Stimulated activated CD8-positive, alpha-beta memory T cell treated with anti-CD3 and anti-CD28 coated beads, Interleukin-4, amount 100 ng/mL, for 48 hours (primary cell): ENCODE data around the gene TRIM50.
"Not testable (repeated sequence)": the region's sequence is repeated elsewhere in the genome, so short reads cannot be mapped to it uniquely, and the experiment has no call there.

Source experiments
- DNase-seq: peaks from one replicate; pipeline ENCODE4 v3.0.0-alpha.2; 2020

Gene TRIM50

GRCh38 chr7:73327922-73328321 is at the start of gene TRIM50, which contains the start of gene FKBP6:
TSS of gene TRIM50 (minus strand) at chr7:73328082. CDS start at chr7:73324787, 3,295 bp downstream.
TSS of gene FKBP6 (plus strand) at chr7:73328161. CDS start at chr7:73328429, 268 bp downstream.
- DNase-seq = not testable (repeated sequence)

DNA sequence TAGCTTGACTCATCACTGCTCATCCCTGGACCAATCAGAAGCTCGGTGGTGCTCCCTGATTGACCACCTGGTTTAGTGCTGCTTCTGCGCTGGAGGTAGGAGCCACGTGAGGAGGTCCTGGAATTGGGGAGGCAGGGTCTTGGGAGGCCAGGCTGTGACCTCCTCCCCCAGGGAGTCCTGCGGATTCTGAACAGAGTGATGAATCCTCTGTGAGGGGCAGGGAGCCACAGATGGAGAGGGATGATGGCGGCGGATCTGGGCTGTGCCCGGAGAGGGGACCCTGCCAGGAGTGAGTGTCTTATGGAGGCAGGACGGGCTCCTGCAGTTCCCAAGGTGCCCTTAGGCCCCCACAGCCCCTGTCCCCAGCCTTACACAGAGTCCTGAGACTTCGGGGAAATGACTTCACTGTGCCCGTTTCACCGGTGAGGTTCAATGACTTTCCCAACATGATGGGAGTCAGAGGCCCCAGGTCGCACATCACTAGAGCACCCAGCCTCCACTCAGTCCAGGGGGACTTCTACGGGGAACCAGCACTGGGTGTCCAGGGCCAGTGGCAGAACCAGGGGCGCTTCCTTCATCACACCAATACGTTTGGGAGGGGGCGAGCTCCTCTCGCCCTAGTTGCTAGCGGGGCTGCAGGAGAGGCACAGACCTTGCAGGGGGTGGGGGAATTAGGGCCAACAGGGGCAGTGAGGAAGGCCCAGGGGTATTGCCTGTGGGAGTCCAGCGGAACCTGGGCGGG is 49.0 kb upstream of the TRIM50 start:
- DNase-seq = no peak

DNA sequence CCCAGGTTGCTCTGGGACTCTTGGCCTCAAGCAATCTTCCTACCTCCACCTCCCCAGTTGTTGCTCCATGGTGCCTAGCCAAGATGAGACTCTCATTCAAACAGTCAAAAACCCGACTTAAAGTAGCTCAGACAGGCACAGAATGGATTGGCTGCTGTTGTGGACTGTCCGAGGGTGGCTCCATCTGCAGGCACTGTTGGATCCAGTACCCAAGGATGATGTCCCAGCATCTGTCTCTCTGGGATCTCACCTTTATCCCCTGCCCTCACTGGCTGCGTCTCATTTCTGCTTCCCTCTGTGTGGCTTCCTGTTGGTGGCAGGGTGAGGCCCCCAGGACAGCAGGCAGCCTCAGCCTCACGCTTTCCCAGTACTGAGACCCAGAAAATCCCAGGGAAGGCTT is 48.4 kb upstream of the TRIM50 start:
- not testable (repeated sequence) for DNase-seq

- DNase-seq = no peak
Observed at GRCh38 chr7:73373741-73374140, 45.9 kb upstream of the TRIM50 start.

DNA sequence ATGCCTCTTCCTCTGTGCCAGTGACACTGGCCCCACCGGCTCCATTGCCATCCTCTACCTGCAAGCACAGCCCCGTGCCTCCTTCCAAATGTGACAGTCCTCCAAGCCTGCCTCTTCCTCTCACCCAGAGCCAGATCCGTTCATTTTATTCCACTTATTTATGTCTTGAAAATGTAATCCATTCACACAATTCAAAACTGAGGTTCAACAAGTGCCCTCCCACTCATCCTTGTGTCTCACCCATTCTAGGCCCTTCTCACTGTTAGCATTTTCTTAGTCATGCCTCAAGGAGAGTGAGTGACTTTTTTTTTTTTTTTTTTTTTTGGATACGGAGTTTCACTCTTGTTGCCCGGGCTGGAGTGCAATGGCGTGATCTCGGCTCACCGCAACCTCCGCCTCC is 41.7 kb upstream of the TRIM50 start:
- no peak for DNase-seq

DNA sequence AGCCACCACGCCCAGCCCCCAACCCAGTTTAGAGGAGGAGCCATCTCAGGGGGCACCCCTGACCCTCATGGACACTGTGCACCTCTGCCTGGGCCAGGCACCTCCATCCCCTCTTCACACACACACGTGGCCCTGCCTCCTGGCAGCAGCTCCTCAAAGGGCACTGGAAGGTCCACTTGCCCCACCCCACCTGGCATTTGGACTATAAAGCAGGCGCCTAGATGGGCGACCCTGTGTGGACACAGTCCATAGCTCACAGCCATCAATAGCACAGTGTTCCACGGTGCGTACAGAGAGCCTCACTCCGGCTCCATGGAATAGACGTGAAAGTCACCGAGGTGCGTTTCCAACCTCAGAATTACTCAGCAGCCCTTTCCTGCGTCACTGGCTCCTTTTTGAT is 41.1 kb upstream of the TRIM50 start:
- no peak for DNase-seq

- DNase-seq = no peak
Observed at GRCh38 chr7:73366990-73367389, 39.1 kb upstream of the TRIM50 start.

- DNase-seq = no peak
Observed at GRCh38 chr7:73366127-73366526, 38.2 kb upstream of the TRIM50 start.

- no peak for DNase-seq
Observed at GRCh38 chr7:73364006-73364728, 36.3 kb upstream of the TRIM50 start.

GRCh38 chr7:73363225-73364005 is 35.5 kb upstream of the TRIM50 start:
- DNase-seq = no peak

- not testable (repeated sequence) for DNase-seq
Observed at GRCh38 chr7:73360590-73360989, 32.7 kb upstream of the TRIM50 start.

DNA sequence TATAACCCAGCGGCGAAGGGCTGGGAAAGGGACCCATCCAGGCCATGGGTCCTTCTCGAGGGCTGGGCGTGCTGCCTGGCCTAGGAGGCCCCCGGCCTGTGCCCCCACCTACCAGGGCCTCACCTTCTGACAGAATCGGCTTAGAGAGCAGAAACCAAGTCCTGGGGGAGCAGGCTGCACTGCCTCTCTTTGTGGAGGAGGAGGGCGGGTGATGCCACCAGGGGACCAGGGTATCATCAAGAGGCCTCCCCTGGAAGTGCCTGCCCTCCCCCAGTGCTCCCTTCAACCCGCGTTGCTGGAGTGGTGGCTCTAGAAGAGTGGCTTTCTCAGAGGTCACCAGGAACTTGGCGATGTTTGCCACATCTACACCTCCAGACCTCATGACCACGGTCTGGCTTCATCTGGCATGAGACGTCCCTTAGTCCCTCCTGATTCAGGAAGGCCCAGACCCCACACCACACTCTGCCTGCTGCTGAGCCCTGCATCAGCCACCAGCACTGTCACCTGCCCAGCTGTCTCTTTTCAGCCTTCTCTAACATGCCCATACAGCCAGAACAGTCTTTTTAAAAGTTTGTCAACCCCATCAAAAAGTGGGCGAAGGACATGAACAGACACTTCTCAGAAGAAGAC is 32.0 kb upstream of the TRIM50 start:
- DNase-seq = no peak

DNA sequence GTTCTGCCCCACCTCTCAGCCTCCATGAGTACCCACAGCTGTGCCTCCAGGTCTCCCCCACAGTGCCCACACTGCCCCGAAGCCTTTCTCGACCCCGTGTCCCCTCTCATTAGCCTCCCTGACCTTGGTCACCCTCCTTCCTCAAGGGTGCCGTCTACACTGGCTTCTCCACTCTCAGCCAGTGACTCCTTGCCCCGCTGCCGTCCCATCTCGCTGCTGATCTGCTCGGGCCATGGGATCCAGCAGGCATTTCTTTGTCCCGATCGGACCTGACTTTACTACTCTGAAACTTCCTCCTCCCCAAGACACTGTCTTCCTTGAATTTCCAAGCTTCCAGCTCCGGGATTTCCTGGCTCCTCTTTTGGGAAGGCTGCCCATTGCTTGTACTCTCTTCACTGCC is 31.4 kb upstream of the TRIM50 start:
- no peak for DNase-seq

GRCh38 chr7:73358590-73359275 is 30.9 kb upstream of the TRIM50 start:
- DNase-seq = no peak

GRCh38 chr7:73356159-73356558 is 28.3 kb upstream of the TRIM50 start:
- no peak for DNase-seq

- no peak for DNase-seq
Observed at GRCh38 chr7:73354821-73355220, 26.9 kb upstream of the TRIM50 start.

DNA sequence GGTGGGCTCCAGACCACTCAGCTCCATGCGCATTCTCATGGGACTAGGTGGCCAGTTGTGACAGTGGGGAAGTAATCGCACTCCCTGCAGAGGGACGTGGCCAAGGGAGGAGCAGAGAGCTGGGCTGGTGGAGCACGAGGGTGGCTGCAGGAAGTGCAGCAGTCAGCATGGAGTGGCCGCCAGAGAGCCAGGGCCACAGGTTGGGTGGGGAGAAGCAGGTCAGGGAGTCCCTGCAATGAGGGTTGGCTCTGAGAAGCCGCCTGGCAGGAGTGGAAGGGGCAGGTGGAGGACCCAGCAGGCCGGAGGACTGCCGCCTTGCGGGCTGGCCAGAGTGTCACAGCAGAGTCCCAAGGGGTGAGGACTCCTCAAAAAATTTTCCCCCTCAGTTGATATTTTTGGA is 26.3 kb upstream of the TRIM50 start:
- DNase-seq = no peak

GRCh38 chr7:73353243-73353642 is 25.4 kb upstream of the TRIM50 start:
- DNase-seq = no peak

DNA sequence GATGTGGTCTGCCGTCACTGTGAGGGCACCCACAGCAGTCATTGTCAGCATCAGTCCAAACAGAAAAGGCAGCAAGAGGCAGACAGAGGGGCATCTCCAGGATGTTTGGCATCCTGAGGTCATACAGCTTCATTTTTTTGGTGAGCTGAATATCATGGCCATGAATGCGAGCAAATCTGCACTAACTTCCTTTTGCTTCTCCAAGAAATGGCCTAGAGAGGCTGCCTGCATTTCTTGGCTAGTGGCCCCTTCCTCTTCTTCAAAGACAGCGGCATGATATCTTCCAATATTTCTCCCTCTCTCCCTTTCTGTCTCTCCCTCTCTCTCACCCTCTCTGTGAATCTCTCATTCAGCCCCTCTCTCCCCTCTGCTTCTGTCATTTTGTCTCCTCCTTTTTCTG is 24.9 kb upstream of the TRIM50 start:
- DNase-seq = no peak

GRCh38 chr7:73351447-73352167 is 23.7 kb upstream of the TRIM50 start:
- no peak for DNase-seq

DNA sequence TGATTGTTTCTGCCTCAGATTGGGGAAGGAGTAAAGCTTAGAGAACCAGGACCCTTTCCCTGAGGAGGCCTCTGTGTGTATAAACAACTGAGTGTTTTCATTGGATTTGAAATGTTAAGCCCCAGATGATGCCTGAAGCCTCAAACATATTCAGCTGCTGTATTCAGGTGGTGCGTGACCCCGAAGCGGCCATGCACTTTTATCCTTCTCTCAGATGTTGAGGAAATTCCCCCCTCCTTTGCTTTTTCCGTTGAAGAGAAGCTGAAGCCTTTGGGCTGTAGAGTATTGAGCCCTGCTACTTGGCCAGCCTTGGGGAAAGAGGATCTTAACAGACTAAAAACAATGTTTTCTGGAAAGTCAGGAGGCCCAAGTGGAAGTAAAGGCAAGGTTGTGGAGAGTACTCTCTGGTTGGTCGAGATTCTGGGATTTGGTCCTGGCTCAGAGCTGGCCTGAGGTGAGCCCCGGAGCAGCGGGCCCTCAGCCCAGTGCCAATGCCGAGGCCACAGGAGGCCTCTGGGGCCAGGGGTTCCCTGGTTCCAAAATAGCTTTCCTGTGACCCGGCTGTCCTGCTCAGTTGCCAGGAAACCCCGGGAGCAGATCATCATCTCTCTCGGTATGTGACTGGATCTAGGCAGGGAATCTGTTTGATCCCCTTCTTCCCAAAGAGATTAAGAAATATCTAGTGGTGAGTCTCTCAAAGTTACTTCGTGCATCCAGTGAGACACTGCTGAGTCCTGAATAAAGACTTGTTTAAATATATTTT is 22.6 kb upstream of the TRIM50 start:
- DNase-seq = no peak
